IgD-negative memory B cell (primary cell): ENCODE measurements around the gene FNDC3B. TPM values are rescaled to one million over a fixed set of nuclear protein-coding genes. Genes with fewer than 3 reads are reported as not detected.
A peak's percentile ranks its signal among the peaks of the same experiment; 100 is the strongest.
"Not testable (repeated sequence)": the region's sequence is repeated elsewhere in the genome, so short reads cannot be mapped to it uniquely, and the experiment has no call there.

Source experiments
- H3K27ac Mint-ChIP-seq, 3 donors: one replicate each; pipeline ENCODE4 v1.8.0; 2020 to 2022; ENCODE audit warnings: mild to moderate bottlenecking in 3 of 3, mixed read lengths in 3 of 3, moderate library complexity in 1 of 3
- H3K27me3 Mint-ChIP-seq: one replicate; pipeline ENCODE4 v1.8.0; 2021; ENCODE audit warnings: mixed read lengths
- H3K36me3 Mint-ChIP-seq: one replicate; pipeline ENCODE4 v1.8.0; 2020; ENCODE audit warnings: mild to moderate bottlenecking, mixed read lengths
- H3K4me1 Mint-ChIP-seq, 3 donors: one replicate each; pipeline ENCODE4 v1.8.0; 2020 to 2022; ENCODE audit warnings: mixed read lengths in 3 of 3, mild to moderate bottlenecking in 1 of 3
- H3K4me3 Mint-ChIP-seq, 4 donors: one replicate each; pipeline ENCODE4 v1.8.0; 2020 to 2022; ENCODE audit warnings: mild to moderate bottlenecking in 4 of 4, mixed read lengths in 4 of 4, moderate library complexity in 3 of 4
- H3K9me3 Mint-ChIP-seq, 3 donors: one replicate each; pipeline ENCODE4 v1.8.0; 2020 to 2021; ENCODE audit warnings: mixed read lengths in 3 of 3, mild to moderate bottlenecking in 1 of 3
- polyA plus RNA-seq: library from polyadenylated mRNA; unstranded; fragments of 300-500 nt; fragmentation: Illumina TruSeq; gene quantifications from one replicate; pipeline ENCODE4 v1.2.3, GENCODE V29; 2021

FNDC3B gene
- polyA plus RNA-seq, 1 donor from 2014 or later: 3.5 TPM

- Mint-ChIP-seq H3K27ac (peak overlapping the region in 1 of 3 donors; percentile 24), H3K9me3 (peaks cover 0 to 3% (median 0%) of the 10 kb centered on the region in 3 donors), H3K4me3 (no peak overlapping the region), H3K36me3 (peaks cover 2% of the 10 kb centered on the region), H3K27me3 (no peaks in the 10 kb centered on the region), H3K4me1 (peaks cover 0 to 1% (median 0%) of the 10 kb centered on the region in 3 donors)
Measured at GRCh38 chr3:172082820-172083513, 43.6 kb downstream of the FNDC3B start.

- no peaks in the 10 kb centered on the region for H3K36me3 Mint-ChIP-seq
- H3K27me3 Mint-ChIP-seq: no peaks in the 10 kb centered on the region
- peaks cover 0 to 3% (median 0%) of the 10 kb centered on the region in 3 donors for H3K9me3 Mint-ChIP-seq
- no peak overlapping the region for H3K4me3 Mint-ChIP-seq
- H3K4me1 Mint-ChIP-seq: peaks cover 0 to 1% (median 0%) of the 10 kb centered on the region in 3 donors
- H3K27ac Mint-ChIP-seq: no peak overlapping the region
Measured at GRCh38 chr3:172083995-172084409, 44.6 kb downstream of the FNDC3B start.

DNA sequence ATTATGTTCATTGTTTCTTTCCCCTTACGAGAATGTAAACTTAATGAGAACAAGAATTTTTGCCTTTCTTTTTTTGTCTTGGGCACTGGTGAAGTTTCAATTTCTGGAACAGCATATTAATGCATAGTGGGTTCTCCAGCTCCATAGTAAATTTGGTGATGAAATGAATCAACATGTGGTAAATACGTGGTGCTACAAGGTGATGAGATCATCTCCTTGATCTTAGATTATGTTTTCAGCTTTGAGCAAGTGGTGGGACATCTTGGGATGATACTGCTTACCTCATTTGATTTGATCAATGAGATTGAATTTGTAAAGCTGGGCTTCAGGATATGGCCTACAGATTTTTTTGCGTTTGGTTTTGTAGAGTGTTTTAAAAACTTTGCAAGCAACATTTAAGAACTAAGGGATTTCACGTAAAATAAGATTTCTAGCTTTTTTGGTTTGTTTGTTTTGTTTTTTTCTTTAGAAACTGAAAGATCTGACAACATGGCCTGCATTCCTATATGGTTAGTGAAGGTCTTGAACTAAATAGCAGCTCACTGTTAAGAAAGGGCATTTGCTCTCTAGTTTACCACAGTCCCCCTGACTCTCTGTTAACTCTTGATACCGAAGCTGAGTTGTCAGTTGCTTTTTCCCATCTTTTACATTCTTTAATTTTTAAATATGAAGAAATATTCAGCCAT is 45.6 kb downstream of the FNDC3B start:
- H3K36me3 Mint-ChIP-seq: no peaks in the 10 kb centered on the region

GRCh38 chr3:172085557-172085895 is 46.1 kb downstream of the FNDC3B start:
- Mint-ChIP-seq H3K27ac (no peak overlapping the region), H3K9me3 (peaks cover 0 to 3% (median 0%) of the 10 kb centered on the region in 3 donors), H3K4me1 (peaks cover 0 to 1% (median 0%) of the 10 kb centered on the region in 3 donors), H3K4me3 (no peak overlapping the region), H3K27me3 (no peaks in the 10 kb centered on the region), H3K36me3 (no peaks in the 10 kb centered on the region)

More for the DNA sequence above, 45.6 kb downstream of the FNDC3B start:
- H3K9me3 Mint-ChIP-seq: peaks cover 0 to 3% (median 0%) of the 10 kb centered on the region in 3 donors
- peaks cover 0 to 1% (median 0%) of the 10 kb centered on the region in 3 donors for H3K4me1 Mint-ChIP-seq
- H3K4me3 Mint-ChIP-seq: no peak overlapping the region
- H3K27ac Mint-ChIP-seq: no peak overlapping the region
- no peaks in the 10 kb centered on the region for H3K27me3 Mint-ChIP-seq

DNA sequence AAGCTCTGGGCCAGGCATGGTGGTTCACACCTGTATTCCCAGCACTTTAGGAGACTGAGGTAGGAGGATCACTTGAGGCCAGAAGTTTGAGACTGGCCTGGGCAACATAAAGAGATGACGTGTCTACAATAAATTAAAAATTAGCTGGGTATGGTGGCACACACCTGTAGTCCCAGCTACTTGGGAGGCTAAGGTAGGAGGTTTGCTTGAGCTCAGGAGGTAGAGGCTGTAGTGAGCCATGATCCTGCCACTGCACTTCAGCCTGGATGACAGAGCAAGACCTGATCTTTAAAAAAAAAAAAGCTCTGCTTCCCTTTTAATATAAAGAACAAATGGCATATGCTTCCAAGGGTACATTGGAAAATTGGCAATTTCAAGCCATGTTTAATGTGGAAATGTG is 46.7 kb downstream of the FNDC3B start:
- Mint-ChIP-seq H3K27me3 (no peaks in the 10 kb centered on the region), H3K4me3 (no peak overlapping the region), H3K9me3 (peaks cover 0 to 3% (median 0%) of the 10 kb centered on the region in 3 donors), H3K36me3 (no peaks in the 10 kb centered on the region), H3K27ac (no peak overlapping the region), H3K4me1 (peaks cover 0 to 1% (median 0%) of the 10 kb centered on the region in 3 donors)

DNA sequence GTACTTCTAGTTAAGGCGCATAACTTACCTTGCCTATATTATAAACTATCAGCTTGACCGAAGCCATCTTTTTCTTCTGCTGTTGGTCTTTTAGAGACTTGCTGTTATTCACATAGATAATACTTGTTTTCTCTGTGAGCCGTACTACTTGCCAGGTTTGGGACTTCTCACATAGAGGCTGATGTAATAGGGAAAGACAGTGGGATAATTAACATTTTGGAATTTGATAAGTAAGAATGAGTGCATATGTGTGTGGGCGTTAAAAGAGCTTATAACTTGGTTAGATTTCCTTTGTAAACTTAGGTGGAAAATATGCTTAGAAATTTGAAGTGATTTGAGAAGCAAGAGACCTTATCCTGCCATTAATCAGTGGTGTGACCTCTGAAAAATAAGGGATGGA is 47.8 kb downstream of the FNDC3B start:
- Mint-ChIP-seq H3K36me3 (no peaks in the 10 kb centered on the region), H3K4me1 (peaks cover 0 to 1% (median 0%) of the 10 kb centered on the region in 3 donors), H3K9me3 (peaks cover 0 to 3% (median 0%) of the 10 kb centered on the region in 3 donors), H3K27ac (no peak overlapping the region), H3K4me3 (no peak overlapping the region), H3K27me3 (no peaks in the 10 kb centered on the region)

DNA sequence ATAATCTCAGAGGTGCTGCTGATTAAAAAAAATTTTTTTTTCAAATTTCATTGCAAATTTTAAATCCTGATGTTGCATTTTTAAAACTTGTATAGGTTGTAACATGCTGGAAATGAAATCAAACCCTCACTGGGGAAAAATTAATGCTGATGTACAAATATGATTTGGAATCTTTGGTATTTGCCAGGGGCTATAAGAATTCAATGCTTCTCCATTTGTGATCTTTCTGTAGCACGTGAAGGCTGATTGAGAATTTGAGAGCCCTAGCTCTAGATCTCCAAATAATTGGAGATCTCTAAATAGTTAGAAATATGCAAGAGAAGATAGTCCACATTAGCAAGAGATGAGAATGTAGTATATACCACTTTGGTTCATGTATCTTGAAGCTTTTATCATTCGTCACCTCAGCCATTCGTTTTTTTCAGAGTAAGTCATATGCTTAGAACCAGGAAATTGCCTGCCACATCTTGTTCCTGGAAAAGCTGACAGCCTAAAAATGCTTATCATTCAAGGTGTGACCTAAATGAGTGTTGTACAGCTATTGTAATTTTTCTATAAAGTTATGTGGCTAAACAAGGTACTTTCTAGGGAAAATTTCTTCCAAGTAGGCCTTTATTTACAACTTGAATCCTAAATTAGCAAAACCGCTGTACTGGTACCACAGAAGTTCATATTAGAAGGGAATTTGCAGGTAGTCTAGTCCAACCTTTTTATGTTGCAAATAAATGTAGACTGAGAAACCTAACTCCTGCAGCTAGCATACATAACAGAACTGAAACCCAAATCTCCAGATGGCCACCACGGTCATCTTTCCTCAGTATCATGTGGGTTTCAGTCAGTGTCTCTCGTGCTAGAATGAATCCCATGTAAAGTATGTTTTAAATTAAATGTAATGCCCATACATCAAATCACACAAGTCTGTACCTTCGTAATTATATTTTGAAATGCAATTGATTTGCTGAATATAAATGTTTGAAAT is 48.5 kb downstream of the FNDC3B start:
- Mint-ChIP-seq H3K36me3 (no peaks in the 10 kb centered on the region), H3K4me3 (no peak overlapping the region), H3K9me3 (peaks cover 0 to 3% (median 0%) of the 10 kb centered on the region in 3 donors), H3K4me1 (peaks cover 0 to 1% (median 0%) of the 10 kb centered on the region in 3 donors), H3K27me3 (no peaks in the 10 kb centered on the region), H3K27ac (no peak overlapping the region)

- Mint-ChIP-seq H3K9me3 (peaks cover 0 to 3% (median 0%) of the 10 kb centered on the region in 3 donors), H3K4me3 (no peak overlapping the region)
Measured at GRCh38 chr3:172089250-172089649, 49.9 kb downstream of the FNDC3B start.

DNA sequence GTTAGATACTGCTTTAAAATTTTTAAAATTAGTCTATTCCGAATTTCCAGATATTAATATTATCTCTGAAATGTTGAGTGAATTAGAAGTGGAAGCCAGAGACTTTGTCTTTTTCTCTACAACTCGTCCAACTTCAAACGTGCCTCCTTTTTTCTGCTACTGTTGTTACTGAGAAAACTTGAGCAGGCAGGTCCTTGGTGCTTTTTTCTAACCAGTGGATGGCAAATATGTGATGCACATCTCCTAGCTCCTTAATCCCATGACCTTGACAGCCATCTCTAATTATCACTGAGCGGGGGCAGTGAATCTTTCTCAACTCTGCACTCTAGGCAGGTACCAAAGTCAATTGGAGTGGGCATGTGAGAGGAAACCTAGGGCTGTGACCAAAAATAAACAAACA is 50.7 kb downstream of the FNDC3B start:
- Mint-ChIP-seq H3K27ac (no peak overlapping the region), H3K4me1 (peaks cover 0 to 1% (median 0%) of the 10 kb centered on the region in 3 donors), H3K4me3 (no peak overlapping the region)

More at GRCh38 chr3:172089250-172089649, 49.9 kb downstream of the FNDC3B start:
- H3K27ac Mint-ChIP-seq: no peak overlapping the region
- peaks cover 0 to 1% (median 0%) of the 10 kb centered on the region in 3 donors for H3K4me1 Mint-ChIP-seq
- no peaks in the 10 kb centered on the region for H3K36me3 Mint-ChIP-seq
- H3K27me3 Mint-ChIP-seq: no peaks in the 10 kb centered on the region

DNA sequence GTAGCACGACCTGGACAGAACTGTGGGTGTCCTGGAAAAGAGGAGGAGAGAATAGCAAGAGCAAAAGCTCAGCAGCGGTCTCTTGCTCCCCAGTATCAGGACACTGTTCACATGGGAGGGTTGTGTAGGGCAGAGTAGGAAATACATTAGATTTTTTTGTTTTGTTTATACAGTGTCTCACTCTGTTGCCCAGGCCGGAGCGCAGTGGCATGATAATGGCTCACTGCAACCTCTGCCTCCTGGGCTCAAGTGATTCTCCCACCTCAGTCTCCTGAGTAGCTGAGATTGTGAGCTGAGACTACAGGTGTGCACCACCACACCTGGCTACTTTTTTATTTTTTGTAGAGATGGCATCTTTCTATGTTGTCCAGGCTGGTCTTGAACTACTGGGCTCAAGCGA is 53.3 kb downstream of the FNDC3B start:
- no peak overlapping the region for H3K4me3 Mint-ChIP-seq
- H3K36me3 Mint-ChIP-seq: no peaks in the 10 kb centered on the region
- H3K9me3 Mint-ChIP-seq: peaks cover 0 to 2% (median 0%) of the 10 kb centered on the region in 3 donors
- no peak overlapping the region for H3K27ac Mint-ChIP-seq
- H3K4me1 Mint-ChIP-seq: peaks cover 2 to 7% (median 4%) of the 10 kb centered on the region in 3 donors
- H3K27me3 Mint-ChIP-seq: no peaks in the 10 kb centered on the region

More for the DNA sequence above, 50.7 kb downstream of the FNDC3B start:
- no peaks in the 10 kb centered on the region for H3K36me3 Mint-ChIP-seq
- peaks cover 0 to 3% (median 2%) of the 10 kb centered on the region in 3 donors for H3K9me3 Mint-ChIP-seq
- no peaks in the 10 kb centered on the region for H3K27me3 Mint-ChIP-seq

GRCh38 chr3:172093581-172094443 is 54.4 kb downstream of the FNDC3B start:
- H3K27me3 Mint-ChIP-seq, H3K4me3 Mint-ChIP-seq, H3K9me3 Mint-ChIP-seq, H3K36me3 Mint-ChIP-seq, H3K4me1 Mint-ChIP-seq, H3K27ac Mint-ChIP-seq: not testable (repeated sequence)

GRCh38 chr3:172094621-172095557 is 55.5 kb downstream of the FNDC3B start:
- no peak overlapping the region for H3K27ac Mint-ChIP-seq
- H3K36me3 Mint-ChIP-seq: peaks cover 4% of the 10 kb centered on the region
- peaks cover 1 to 7% (median 4%) of the 10 kb centered on the region in 3 donors for H3K4me1 Mint-ChIP-seq

DNA sequence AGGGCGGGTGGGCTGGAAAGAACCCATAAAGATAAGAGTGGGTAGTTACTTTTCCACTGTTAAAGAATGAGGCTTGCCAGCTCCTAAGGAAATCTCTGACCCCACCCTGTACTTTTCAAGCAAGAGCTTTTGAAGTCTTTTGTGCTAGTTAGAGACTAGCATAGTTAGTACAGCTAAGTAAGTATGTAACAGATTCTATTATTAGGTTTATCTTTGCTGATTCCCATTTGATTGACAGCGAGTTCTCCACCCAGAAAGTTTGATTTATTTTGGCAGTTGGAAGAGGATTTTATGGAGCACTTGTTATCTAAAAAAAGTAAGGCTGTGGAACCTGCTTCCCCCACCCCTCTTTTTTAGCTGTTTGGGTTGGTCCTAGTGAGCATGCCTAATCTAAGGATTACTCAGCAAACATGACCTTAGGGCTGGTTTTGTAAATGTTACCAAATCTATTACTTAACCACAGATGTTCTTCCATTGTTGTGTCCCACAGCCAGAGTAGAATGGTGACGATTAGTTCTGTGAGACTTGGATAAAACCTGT is 57.6 kb downstream of the FNDC3B start:
- H3K4me1 Mint-ChIP-seq: peaks cover 2 to 7% (median 4%) of the 10 kb centered on the region in 3 donors
- no peak overlapping the region for H3K4me3 Mint-ChIP-seq
- H3K9me3 Mint-ChIP-seq: peaks cover 0 to 2% (median 0%) of the 10 kb centered on the region in 3 donors
- H3K27me3 Mint-ChIP-seq: peaks cover 11% of the 10 kb centered on the region
- H3K27ac Mint-ChIP-seq: no peak overlapping the region
- H3K36me3 Mint-ChIP-seq: peaks cover 4% of the 10 kb centered on the region

More at GRCh38 chr3:172094621-172095557, 55.5 kb downstream of the FNDC3B start:
- peaks cover 0 to 2% (median 0%) of the 10 kb centered on the region in 3 donors for H3K9me3 Mint-ChIP-seq
- H3K4me3 Mint-ChIP-seq: peak overlapping the region in 1 of 4 donors; percentile 9
- peaks cover 3% of the 10 kb centered on the region for H3K27me3 Mint-ChIP-seq
